BLaER1 (cell line): Measurements from ENCODE around the gene GALNTL6.
"Not testable (repeated sequence)": the region's sequence is repeated elsewhere in the genome, so short reads cannot be mapped to it uniquely, and the experiment has no call there.

Experiments
- H3K27ac ChIP-seq: shearing (Covaris generic); formaldehyde crosslinking; 2 replicates; pipeline ENCODE4 v1.8.1; 2022
- H3K27me3 ChIP-seq: shearing (Covaris generic); formaldehyde crosslinking; 2 replicates; pipeline ENCODE4 v1.8.1; 2022
- H3K36me3 ChIP-seq: shearing (Covaris generic); formaldehyde crosslinking; 2 replicates; pipeline ENCODE4 v1.8.1; 2022
- H3K4me1 ChIP-seq: shearing (Covaris generic); formaldehyde crosslinking; 2 replicates; pipeline ENCODE4 v1.8.1; 2022
- H3K4me2 ChIP-seq: shearing (Covaris generic); formaldehyde crosslinking; 2 replicates; pipeline ENCODE4 v1.8.1; 2022
- H3K4me3 ChIP-seq: shearing (Covaris generic); formaldehyde crosslinking; 2 replicates; pipeline ENCODE4 v1.8.1; 2022
- H3K9ac ChIP-seq: shearing (Covaris generic); formaldehyde crosslinking; 2 replicates; pipeline ENCODE4 v1.8.1; 2022
- H3K9me3 ChIP-seq: shearing (Covaris generic); formaldehyde crosslinking; 2 replicates; pipeline ENCODE4 v1.8.1; 2022
- H4K20me1 ChIP-seq: shearing (Covaris generic); formaldehyde crosslinking; 2 replicates; pipeline ENCODE4 v1.8.1; 2022
- Cebpa-rat ChIP-seq: shearing (Covaris generic); IDR thresholded peaks from 2 replicates; pipeline ENCODE4 v1.8.1; 2022

GALNTL6 gene

DNA sequence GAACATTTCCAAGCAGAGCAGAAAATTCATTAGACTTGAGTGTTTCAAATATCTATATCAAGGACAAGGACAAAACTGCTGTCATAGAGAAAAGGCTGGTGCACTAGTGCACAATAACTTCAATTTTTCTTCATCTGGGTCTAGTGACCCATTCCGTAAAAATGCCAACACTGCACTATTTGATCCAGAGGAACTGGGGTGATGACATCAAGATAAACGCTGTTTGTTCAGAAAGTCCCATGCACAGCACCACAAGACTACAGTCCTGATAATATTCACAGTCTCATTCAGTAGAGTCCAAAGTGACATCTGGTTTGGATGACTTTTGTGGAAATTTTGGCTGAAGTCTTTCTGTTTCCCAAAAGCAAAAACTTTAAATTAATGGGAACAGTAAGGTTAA lies 1051.9 kb downstream of the GALNTL6 start:
- H4K20me1 ChIP-seq = no peaks in the 10 kb centered on the region
- H3K27me3 ChIP-seq = no peaks in the 10 kb centered on the region
- H3K9me3 ChIP-seq = peaks cover 21% of the 10 kb centered on the region
- H3K27ac ChIP-seq = no peak overlapping the region
- H3K4me1 ChIP-seq = no peaks in the 10 kb centered on the region
- no peak overlapping the region for H3K4me2 ChIP-seq
- H3K4me3 ChIP-seq = no peak overlapping the region
- H3K36me3 ChIP-seq = no peaks in the 10 kb centered on the region
- no peak for TF ChIP-seq Cebpa-rat
- H3K9ac ChIP-seq = no peak overlapping the region

DNA sequence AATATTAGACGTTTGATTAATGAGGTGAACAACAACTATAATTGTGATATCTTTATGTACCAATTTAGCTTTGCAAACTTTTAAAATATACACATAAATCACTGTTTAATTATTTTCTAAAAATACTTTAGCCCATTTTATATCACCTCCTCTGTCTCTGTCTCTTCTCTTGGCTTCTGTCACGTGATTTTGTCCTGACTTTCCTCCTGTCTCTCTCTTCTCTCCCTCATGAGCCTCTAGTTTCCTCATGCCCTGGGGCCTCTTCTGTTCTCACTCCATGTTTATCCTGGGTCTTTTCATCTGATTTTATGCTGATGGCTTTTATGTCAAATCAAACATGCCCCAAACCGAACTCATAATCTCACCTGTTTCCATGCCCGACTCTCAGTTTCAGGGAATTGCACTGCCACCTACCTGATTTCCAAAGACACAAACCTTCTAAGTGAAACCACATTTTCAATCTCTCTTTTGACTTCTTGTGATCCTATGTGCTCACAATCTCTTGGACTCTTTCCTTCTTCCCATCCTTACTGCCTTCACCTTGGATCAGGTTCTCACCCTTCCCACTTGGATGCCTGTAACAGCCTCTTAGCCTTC lies 1052.4 kb downstream of the GALNTL6 start:
- TF ChIP-seq Cebpa-rat = no peak

DNA sequence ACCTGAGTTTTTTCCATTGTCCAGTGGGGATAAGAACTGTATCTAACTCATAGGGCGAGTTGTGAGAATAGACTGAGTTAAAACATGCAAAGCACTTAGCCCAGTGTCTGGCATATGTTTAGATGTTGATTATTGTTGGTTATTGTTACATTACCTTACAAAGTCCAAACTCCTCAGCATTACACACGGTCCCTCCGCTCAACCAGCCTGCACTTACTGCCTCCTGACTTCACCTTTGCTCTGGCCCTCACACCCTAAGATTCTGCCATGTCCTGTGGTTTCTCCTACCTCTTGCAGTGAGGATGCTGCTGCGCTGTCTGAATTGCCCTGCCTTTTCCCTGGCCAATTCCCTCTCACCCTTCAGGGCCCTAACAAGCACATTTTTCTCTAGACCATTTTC lies 1053.2 kb downstream of the GALNTL6 start:
- no peak overlapping the region for H3K27ac ChIP-seq
- H3K36me3 ChIP-seq = no peaks in the 10 kb centered on the region
- no peak overlapping the region for H3K4me2 ChIP-seq
- no peak overlapping the region for H3K9ac ChIP-seq
- peaks cover 21% of the 10 kb centered on the region for H3K9me3 ChIP-seq
- H4K20me1 ChIP-seq = no peaks in the 10 kb centered on the region
- H3K4me3 ChIP-seq = no peak overlapping the region
- no peak for TF ChIP-seq Cebpa-rat
- no peaks in the 10 kb centered on the region for H3K27me3 ChIP-seq
- H3K4me1 ChIP-seq = no peaks in the 10 kb centered on the region

More for the DNA sequence above, 1052.4 kb downstream of the GALNTL6 start:
- no peaks in the 10 kb centered on the region for H3K4me1 ChIP-seq
- no peak overlapping the region for H3K4me3 ChIP-seq
- H3K9me3 ChIP-seq = peaks cover 21% of the 10 kb centered on the region
- H3K36me3 ChIP-seq = no peaks in the 10 kb centered on the region
- no peak overlapping the region for H3K27ac ChIP-seq
- H3K4me2 ChIP-seq = no peak overlapping the region
- no peaks in the 10 kb centered on the region for H3K27me3 ChIP-seq
- H3K9ac ChIP-seq = no peak overlapping the region
- H4K20me1 ChIP-seq = no peaks in the 10 kb centered on the region

DNA sequence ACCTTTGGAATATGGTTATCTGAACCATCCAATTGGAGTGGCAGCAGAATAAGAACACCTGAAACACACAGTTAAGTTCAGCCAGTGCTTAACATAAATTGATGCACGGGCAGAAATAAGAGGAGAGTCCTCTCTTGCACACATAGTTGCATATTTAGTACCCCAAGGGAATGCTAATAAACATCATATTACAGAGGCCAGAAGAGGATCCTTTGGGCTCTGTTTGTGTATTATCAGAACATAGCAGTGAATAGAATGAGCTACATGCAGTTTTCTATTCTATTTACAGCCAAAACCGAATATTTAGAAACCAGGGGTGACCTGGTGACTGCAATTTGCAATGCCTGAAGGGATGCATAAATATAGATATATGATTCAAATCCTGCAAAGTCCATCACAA lies 1054.6 kb downstream of the GALNTL6 start:
- no peaks in the 10 kb centered on the region for H3K4me1 ChIP-seq
- no peaks in the 10 kb centered on the region for H3K36me3 ChIP-seq
- H3K9ac ChIP-seq = no peak overlapping the region
- H3K4me2 ChIP-seq = no peak overlapping the region
- no peak overlapping the region for H3K4me3 ChIP-seq
- peaks cover 13% of the 10 kb centered on the region for H3K9me3 ChIP-seq
- no peaks in the 10 kb centered on the region for H3K27me3 ChIP-seq
- H4K20me1 ChIP-seq = no peaks in the 10 kb centered on the region
- no peak overlapping the region for H3K27ac ChIP-seq
- no peak for TF ChIP-seq Cebpa-rat

DNA sequence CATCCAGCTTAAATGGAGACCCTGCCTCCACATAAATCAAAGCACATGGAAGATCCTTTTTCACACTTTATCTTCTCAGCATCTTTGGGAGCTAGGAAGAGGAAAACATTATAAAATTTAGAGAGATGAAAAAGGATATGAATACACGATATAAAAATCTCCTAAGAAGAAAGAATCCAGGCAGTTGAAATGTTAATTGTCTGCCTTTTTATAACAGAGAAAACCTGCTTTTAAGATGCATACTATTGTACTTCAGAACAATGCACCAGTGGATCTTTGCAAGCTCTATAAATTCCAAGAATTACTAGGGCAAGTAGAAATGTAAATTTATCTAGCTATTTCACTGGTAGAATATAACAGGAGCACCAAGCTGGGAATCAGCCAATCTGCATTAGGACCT lies 1055.1 kb downstream of the GALNTL6 start:
- Histone ChIP-seq H3K9me3 (peaks cover 9% of the 10 kb centered on the region), H4K20me1 (no peaks in the 10 kb centered on the region), H3K27ac (no peak overlapping the region), H3K4me2 (no peak overlapping the region), H3K36me3 (no peaks in the 10 kb centered on the region), H3K27me3 (no peaks in the 10 kb centered on the region), H3K4me1 (no peaks in the 10 kb centered on the region), H3K4me3 (no peak overlapping the region), H3K9ac (no peak overlapping the region)
- no peak for TF ChIP-seq Cebpa-rat

DNA sequence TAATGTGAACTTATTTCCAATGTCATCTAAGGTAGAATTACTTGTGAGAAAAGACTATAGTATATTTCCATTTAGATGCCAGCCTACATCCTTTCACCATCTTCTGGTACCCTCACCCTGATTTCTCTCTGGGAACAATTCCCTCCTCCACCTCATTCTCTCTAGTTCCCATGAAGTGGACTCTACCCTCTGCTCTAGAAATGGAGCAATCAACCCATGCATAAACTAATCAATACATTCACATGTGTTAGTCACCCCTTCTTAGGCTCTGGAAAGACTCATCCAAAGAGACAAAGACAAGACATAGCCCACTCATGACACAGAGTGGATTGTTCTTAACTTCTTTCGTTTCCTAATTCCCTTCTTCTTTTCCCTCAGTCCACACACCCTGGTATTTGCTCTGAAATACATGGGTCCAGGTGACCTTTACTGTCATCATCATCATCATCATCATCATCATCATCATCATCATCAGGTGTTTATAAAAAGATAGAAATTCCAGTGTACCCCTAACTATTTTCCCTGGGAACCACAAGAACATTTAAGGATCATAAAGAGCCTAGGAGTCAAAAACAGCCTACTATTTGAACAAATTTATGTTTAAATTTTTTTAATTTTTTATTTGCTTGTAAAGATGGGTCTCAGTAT lies 1056.5 kb downstream of the GALNTL6 start:
- Histone ChIP-seq H4K20me1 (no peaks in the 10 kb centered on the region), H3K4me3 (no peak overlapping the region), H3K36me3 (no peaks in the 10 kb centered on the region), H3K4me1 (no peaks in the 10 kb centered on the region), H3K9me3 (no peaks in the 10 kb centered on the region), H3K27me3 (no peaks in the 10 kb centered on the region), H3K9ac (no peak overlapping the region), H3K4me2 (no peak overlapping the region), H3K27ac (no peak overlapping the region)
- no peak for TF ChIP-seq Cebpa-rat

DNA sequence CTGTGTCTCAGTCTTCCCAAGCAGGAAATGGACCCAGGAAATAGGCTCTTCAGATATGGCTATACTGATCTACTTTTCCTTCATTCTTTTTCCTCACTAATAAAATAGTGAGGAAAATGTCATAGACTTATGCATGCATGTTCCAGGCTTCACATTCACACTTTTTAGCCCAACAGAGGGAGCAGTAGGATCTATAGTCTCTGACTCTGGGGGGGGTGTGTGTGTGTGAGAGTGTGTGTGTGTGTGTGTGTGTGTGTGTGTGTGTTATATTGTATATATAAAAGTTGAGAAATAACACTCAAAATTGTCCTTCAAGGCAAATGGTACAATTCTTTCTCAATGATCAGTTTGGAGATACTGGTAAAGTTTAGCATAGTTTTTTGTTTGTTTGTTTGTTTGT lies 1058.2 kb downstream of the GALNTL6 start:
- Histone ChIP-seq H3K27me3 (no peaks in the 10 kb centered on the region), H3K4me3 (no peak overlapping the region), H3K4me1 (no peaks in the 10 kb centered on the region), H3K4me2 (no peak overlapping the region), H4K20me1 (no peaks in the 10 kb centered on the region), H3K27ac (no peak overlapping the region), H3K9ac (no peak overlapping the region), H3K36me3 (no peaks in the 10 kb centered on the region), H3K9me3 (no peaks in the 10 kb centered on the region)
- TF ChIP-seq Cebpa-rat = no peak

DNA sequence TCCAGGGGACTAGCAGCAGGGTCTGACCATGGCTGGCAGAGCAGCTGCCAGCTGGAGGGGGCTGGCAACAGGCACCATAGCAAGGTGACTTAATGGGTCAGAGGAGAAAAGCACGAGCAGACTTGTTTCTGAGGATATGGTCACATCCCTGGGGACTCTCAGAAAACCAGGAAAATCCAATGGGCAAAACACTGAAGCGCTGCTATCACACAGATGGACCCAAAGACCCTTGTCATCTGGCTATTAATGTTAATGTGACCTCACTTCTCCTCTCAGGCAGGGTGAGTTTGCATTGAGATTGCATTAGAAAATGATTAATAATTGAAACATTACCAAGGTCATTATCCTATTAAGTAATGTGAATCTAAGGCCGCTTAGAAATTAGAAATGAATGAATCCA lies 1061.7 kb downstream of the GALNTL6 start:
- no peak overlapping the region for H3K27ac ChIP-seq
- no peaks in the 10 kb centered on the region for H3K36me3 ChIP-seq
- H3K4me2 ChIP-seq = no peak overlapping the region
- H3K9me3 ChIP-seq = no peaks in the 10 kb centered on the region
- H3K4me1 ChIP-seq = no peaks in the 10 kb centered on the region
- H3K27me3 ChIP-seq = no peaks in the 10 kb centered on the region
- H4K20me1 ChIP-seq = no peaks in the 10 kb centered on the region
- no peak for TF ChIP-seq Cebpa-rat
- H3K4me3 ChIP-seq = no peak overlapping the region
- no peak overlapping the region for H3K9ac ChIP-seq

DNA sequence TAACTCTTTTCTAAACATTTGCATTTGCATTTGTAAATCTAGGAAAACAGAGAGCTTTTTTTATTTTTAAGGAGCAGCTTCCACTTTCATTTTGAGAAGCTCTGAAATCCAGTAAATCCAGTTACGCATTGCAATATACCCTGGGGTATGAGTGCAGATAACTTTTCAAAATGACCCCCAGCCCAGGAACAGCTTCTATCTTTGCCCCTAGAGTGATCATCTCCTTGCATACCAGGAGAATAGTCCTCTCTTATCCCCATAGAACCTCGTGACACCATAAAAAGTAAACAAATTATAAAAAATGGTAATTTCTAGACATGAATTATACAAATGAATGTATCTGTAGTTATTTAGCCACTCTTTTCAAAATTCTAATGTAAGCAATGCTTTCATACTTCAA lies 1063.2 kb downstream of the GALNTL6 start:
- H3K9ac ChIP-seq = no peak overlapping the region
- no peaks in the 10 kb centered on the region for H3K27me3 ChIP-seq
- no peaks in the 10 kb centered on the region for H4K20me1 ChIP-seq
- H3K27ac ChIP-seq = no peak overlapping the region
- H3K9me3 ChIP-seq = no peaks in the 10 kb centered on the region
- no peaks in the 10 kb centered on the region for H3K36me3 ChIP-seq
- H3K4me2 ChIP-seq = no peak overlapping the region
- no peak overlapping the region for H3K4me3 ChIP-seq
- no peaks in the 10 kb centered on the region for H3K4me1 ChIP-seq
- no peak for TF ChIP-seq Cebpa-rat

DNA sequence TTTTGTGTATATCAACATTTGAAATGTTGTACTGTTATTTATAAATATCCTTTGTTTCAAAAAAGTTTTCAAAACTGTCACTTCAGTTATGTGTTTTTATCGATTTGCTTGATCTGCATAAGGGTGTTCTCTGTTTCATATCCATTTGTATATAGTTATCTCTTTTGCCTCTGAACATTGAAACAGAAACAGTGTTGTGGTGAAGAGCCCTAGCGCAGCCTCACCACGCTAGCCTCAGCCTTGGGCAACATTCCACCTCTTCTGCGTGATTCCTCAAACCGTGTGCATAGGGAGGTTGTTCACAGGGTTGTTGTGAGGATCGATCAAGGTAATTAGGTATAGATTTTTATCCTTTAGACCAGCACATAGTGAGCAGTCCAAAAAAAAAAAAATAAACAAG lies 1068.4 kb downstream of the GALNTL6 start:
- Histone ChIP-seq H3K27ac (no peak overlapping the region), H3K27me3 (no peaks in the 10 kb centered on the region), H3K9me3 (no peaks in the 10 kb centered on the region), H4K20me1 (no peaks in the 10 kb centered on the region), H3K36me3 (no peaks in the 10 kb centered on the region), H3K9ac (no peak overlapping the region), H3K4me1 (no peaks in the 10 kb centered on the region), H3K4me2 (no peak overlapping the region), H3K4me3 (no peak overlapping the region)
- TF ChIP-seq Cebpa-rat = no peak

DNA sequence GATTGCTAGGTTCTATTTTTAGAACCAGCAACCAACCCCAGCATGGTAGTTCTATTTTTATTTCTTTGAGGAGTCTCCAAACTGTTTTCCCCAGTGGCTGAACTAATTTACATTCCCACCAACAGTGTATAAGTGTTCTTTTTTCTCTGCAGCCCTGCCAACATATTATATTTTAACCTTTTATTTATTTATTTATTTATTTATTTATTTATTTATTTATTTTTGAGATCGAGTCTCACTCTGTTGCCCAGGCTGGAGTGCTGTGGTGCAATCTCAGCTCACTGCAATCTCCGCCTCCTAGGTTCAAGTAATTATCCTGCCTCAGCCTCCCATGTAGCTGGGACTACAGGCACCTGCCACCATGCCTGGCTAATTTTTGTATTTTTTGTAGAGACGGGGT lies 1074.2 kb downstream of the GALNTL6 start:
- not testable (repeated sequence) for H3K4me1 ChIP-seq, H3K9me3 ChIP-seq, H4K20me1 ChIP-seq, H3K4me2 ChIP-seq, H3K27me3 ChIP-seq, H3K9ac ChIP-seq, H3K27ac ChIP-seq, H3K36me3 ChIP-seq, H3K4me3 ChIP-seq
